ENCODE results near the gene SEMA4D.

- TF ChIP-seq CTCF (IDR thresholded peaks at IDR 0.05) (no peak), EP300 (IDR thresholded peaks at IDR 0.05) (no peak), POLR2A (IDR thresholded peaks at IDR 0.05; ENCODE audit: low read depth) (no peak), POLR2AphosphoS5 (IDR thresholded peaks at IDR 0.05) (no peak)
Observed at GRCh38 chr9:89329917-89330316, 168.0 kb downstream of the SEMA4D start.
